GM12875 (cell line): ENCODE results near the gene GNA12.

Experiments used
- H3K4me3 ChIP-seq: one replicate; pipeline ENCODE4 v1.5.1; 2011; ENCODE audit warnings: low read depth, low read length, control low read depth
- CTCF ChIP-seq: IDR thresholded peaks from 2 replicates; pipeline ENCODE4 v1.5.1; 2011; ENCODE audit warnings: low read depth, mild to moderate bottlenecking, control low read depth, inconsistent platforms, low read length, moderate library complexity, borderline replicate concordance; ENCODE audit not compliant: insufficient read depth

Gene GNA12

GRCh38 chr7:2851497-2851896 lies 7.4 kb upstream of the GNA12 start:
- H3K4me3 ChIP-seq = no peak overlapping the region
- TF ChIP-seq CTCF = no peak

- no peak overlapping the region for H3K4me3 ChIP-seq
- TF ChIP-seq CTCF = no peak
These were observed 6.0 kb upstream of the GNA12 start for GRCh38 chr7:2849941-2850766.

- no peak for TF ChIP-seq CTCF
- no peak overlapping the region for H3K4me3 ChIP-seq
These were observed 1.0 kb upstream of the GNA12 start for GRCh38 chr7:2845034-2845592.

- peak overlapping the region; percentile 68 for H3K4me3 ChIP-seq
- 0 out of 2 replicates have a peak, but pooled peaks have one; percentile 3 for TF ChIP-seq CTCF
These were observed 376 bp downstream of the GNA12 start for GRCh38 chr7:2843711-2844152.

- peak overlapping the region; percentile 68 for H3K4me3 ChIP-seq
- TF ChIP-seq CTCF = no peak
These were observed 870 bp downstream of the GNA12 start for GRCh38 chr7:2843191-2843685.

GRCh38 chr7:2841907-2842306 lies 2.2 kb downstream of the GNA12 start:
- no peak for TF ChIP-seq CTCF
- no peak overlapping the region for H3K4me3 ChIP-seq

- no peak for TF ChIP-seq CTCF
- H3K4me3 ChIP-seq = no peak overlapping the region
These were observed 3.6 kb downstream of the GNA12 start for GRCh38 chr7:2840458-2840857.
